Endometrial microvascular endothelial cells (primary cell): Measurements from ENCODE around the gene ACSL3. TPM values are rescaled to one million over a fixed set of nuclear protein-coding genes. Genes with fewer than 3 reads are reported as not detected.
"Not testable (repeated sequence)": the region's sequence is repeated elsewhere in the genome, so short reads cannot be mapped to it uniquely, and the experiment has no call there.

Experiments
- in situ Hi-C: cut with HindIII; loops from 2 replicates; pipeline ENCODE4 v1.10.0; 2017; ENCODE audit warnings: low sequenced_read_pairs, low pct_unique_long_range_greater_than_20kb; ENCODE audit errors: inconsistent ontology term
- total RNA-seq: library from RNA; depleted of rRNA; stranded (reverse); fragments of >200 nt; gene quantifications from one replicate; pipeline ENCODE4 v1.2.3, GENCODE V29; 2015; ENCODE audit errors: inconsistent ontology term

Gene ACSL3
- total RNA-seq, 1 donor from 2014 or later = 80.4 TPM

- in situ Hi-C loops = not testable (repeated sequence)
These were observed 129.4 kb downstream of the ACSL3 start for GRCh38 chr2:222990206-222990605.

GRCh38 chr2:222992137-222992536 is 131.3 kb downstream of the ACSL3 start:
- in situ Hi-C loops = no loop called here

Other genes with a start within 250 kb of the ACSL3 start
- gene FARSB, start 204.9 kb upstream of the ACSL3 start, total RNA-seq = 41.7 TPM
- not detected for gene MOGAT1, start 189.4 kb upstream of the ACSL3 start, total RNA-seq
- under 0.01 TPM for gene KCNE4, start 191.2 kb downstream of the ACSL3 start, total RNA-seq